Measurements from ENCODE around the gene CLEC4G. TPM values are rescaled to one million over a fixed set of nuclear protein-coding genes. Genes with fewer than 3 reads are reported as not detected.

CLEC4G gene
- total and polyA plus RNA-seq, 2 donors (not counting 3 experiments of a cell fraction or from before 2014, with no cell fraction given), result not detected

DNA sequence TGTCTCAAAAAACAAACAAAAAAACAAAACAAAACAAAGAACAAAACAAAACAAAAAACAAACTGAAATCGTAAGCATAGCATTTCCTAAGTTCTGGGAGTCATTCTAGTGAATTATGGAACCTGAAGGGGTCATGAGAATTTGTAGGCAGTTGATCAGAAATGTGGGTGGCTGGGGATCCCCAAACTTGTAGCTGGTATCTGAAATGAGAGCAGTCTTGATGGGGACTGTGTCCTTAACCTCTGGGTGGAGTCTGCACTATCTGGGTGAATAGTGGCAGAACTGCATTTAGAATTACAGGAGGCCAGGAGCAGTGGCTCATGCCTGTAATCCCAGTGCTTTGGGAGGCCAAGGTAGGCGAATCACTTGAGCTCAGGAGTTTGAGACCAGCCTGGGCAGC is 6.1 kb downstream of the CLEC4G start:
- no TSS peak for BruUV-seq (replicated peaks)
- CTCF ChIA-PET, result interaction anchor here (1.2 to 1.5 kb wide), 4 partner anchors 12 to 371 kb away, joined by 3 to 4 read pairs (median 3); no protein-coding TSS in a partner anchor
- no peak for FAIRE-seq

More for the DNA sequence above, 6.1 kb downstream of the CLEC4G start:
- TF ChIP-seq, protein P1, sequence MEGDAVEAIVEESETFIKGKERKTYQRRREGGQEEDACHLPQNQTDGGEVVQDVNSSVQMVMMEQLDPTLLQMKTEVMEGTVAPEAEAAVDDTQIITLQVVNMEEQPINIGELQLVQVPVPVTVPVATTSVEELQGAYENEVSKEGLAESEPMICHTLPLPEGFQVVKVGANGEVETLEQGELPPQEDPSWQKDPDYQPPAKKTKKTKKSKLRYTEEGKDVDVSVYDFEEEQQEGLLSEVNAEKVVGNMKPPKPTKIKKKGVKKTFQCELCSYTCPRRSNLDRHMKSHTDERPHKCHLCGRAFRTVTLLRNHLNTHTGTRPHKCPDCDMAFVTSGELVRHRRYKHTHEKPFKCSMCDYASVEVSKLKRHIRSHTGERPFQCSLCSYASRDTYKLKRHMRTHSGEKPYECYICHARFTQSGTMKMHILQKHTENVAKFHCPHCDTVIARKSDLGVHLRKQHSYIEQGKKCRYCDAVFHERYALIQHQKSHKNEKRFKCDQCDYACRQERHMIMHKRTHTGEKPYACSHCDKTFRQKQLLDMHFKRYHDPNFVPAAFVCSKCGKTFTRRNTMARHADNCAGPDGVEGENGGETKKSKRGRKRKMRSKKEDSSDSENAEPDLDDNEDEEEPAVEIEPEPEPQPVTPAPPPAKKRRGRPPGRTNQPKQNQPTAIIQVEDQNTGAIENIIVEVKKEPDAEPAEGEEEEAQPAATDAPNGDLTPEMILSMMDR (IDR thresholded peaks at IDR 0.05; ENCODE audit: extremely low read depth in 1 of 2, insufficient read depth in 1 of 2, low read depth in 1 of 2, low read length in 2 of 2), result no peak
- TF ChIP-seq, protein P2, sequence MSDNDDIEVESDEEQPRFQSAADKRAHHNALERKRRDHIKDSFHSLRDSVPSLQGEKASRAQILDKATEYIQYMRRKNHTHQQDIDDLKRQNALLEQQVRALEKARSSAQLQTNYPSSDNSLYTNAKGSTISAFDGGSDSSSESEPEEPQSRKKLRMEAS (IDR thresholded peaks at IDR 0.05; ENCODE audit: insufficient read depth, insufficient read length), result no peak
- TF ChIP-seq POLR2A (IDR thresholded peaks at IDR 0.05; ENCODE audit: low read depth, low read length), result no peak
- TF ChIP-seq FOS (IDR thresholded peaks at IDR 0.05; ENCODE audit: borderline replicate concordance, insufficient read depth, low read length), result no peak
- no peak for TF ChIP-seq EZH2 (IDR thresholded peaks at IDR 0.05; ENCODE audit: borderline replicate concordance, low read depth, low read length, severe bottlenecking)
- no peak for TF ChIP-seq POLR2AphosphoS5 (IDR thresholded peaks at IDR 0.05; ENCODE audit: insufficient read depth, low read depth, low read length)
- Histone ChIP-seq H2AFZ (ENCODE audit: low read depth, low read length) (no peak overlapping the region), H3K27me3 (ENCODE audit: control insufficient read depth in 2 of 2, insufficient read depth in 2 of 2, low read length in 2 of 2) (peaks cover 25 to 26% of the 10 kb centered on the region in 2 experiments), H3K9me3 (replicated peaks; ENCODE audit: control insufficient read depth, insufficient read depth, low read length) (no peaks in the 10 kb centered on the region), H4K20me1 (replicated peaks; ENCODE audit: control insufficient read depth, extremely low read depth, insufficient read depth, low read length) (no peaks in the 10 kb centered on the region), H3K4me1 (ENCODE audit: control insufficient read depth, extremely low read depth, insufficient read depth, low read length) (no peaks in the 10 kb centered on the region), H3K4me3 (replicated peaks in 1 of 3; ENCODE audit: insufficient read depth in 1 of 3, low read depth in 1 of 3, low read length in 3 of 3) (no peak overlapping the region), H3K79me2 (ENCODE audit: control insufficient read depth, insufficient read depth, low read length) (no peaks in the 10 kb centered on the region), H3K4me2 (ENCODE audit: insufficient read depth, low read length) (no peak overlapping the region), H3K36me3 (ENCODE audit: control insufficient read depth in 2 of 2, extremely low read depth in 1 of 2, insufficient read depth in 2 of 2, low read length in 2 of 2) (no peaks in the 10 kb centered on the region), H3K9ac (replicated peaks; ENCODE audit: extremely low read depth, insufficient read depth, low read length) (no peak overlapping the region), H3K9me1 (replicated peaks; ENCODE audit: control insufficient read depth, extremely low read depth, insufficient read depth, low read length) (no peaks in the 10 kb centered on the region), H3K27ac (ENCODE audit: insufficient read depth, low read depth, low read length) (no peak overlapping the region)
- DNase-seq (ENCODE audit: low read depth, low spot score), result no peak
- POLR2A ChIA-PET, result no interaction called here
- intact Hi-C loops (cut with micrococcal nuclease) (no loop called here), dilution Hi-C loops (cut with MboI; ENCODE audit: extremely low pct_ligation_motif_present, low sequenced_read_pairs) (no loop called here)

Data from endothelial cell of umbilical vein (primary cell).